MCF 10A (cell line): ENCODE results near the gene GAD1. TPM values are rescaled to one million over a fixed set of nuclear protein-coding genes. Genes with fewer than 3 reads are reported as not detected.

Source experiments
- BruUV-seq: library from RNA; stranded (reverse); fragments of 400-500 nt; replicated peaks from 2 replicates; lab custom pipeline; 2021; lab: Mats Ljungman, UMichigan
- CTCF ChIA-PET: fragments of 300-600 bp; sonication (Branson Sonifier 250); formaldehyde crosslinking; extraction: SDS; loops from one replicate; lab custom pipeline; 2021; ENCODE audit warnings: antibody characterized with exemption, inconsistent platforms; lab: Yijun Ruan, JAX
- POLR2A ChIA-PET: fragments of 300-600, 350-650 bp; sonication (Branson Sonifier 250); formaldehyde crosslinking; extraction: SDS; loops from one replicate; lab custom pipeline; 2020; ENCODE audit warnings: antibody characterized with exemption, inconsistent platforms; lab: Yijun Ruan, JAX
- DNase-seq: peaks from one replicate; pipeline ENCODE4 v3.0.0-alpha.2; 2018; ENCODE audit not compliant: unreplicated experiment
- H3K27ac Mint-ChIP-seq: one replicate; pipeline ENCODE4 v1.8.0; 2022; ENCODE audit warnings: mild to moderate bottlenecking, low read depth, mixed read lengths; ENCODE audit not compliant: unreplicated experiment
- H3K27me3 Mint-ChIP-seq: one replicate; pipeline ENCODE4 v1.8.0; 2022; ENCODE audit warnings: mixed read lengths; ENCODE audit not compliant: insufficient read depth, unreplicated experiment
- H3K36me3 Mint-ChIP-seq: one replicate; pipeline ENCODE4 v1.8.0; 2022; ENCODE audit warnings: mild to moderate bottlenecking, moderate library complexity, mixed read lengths; ENCODE audit not compliant: insufficient read depth, unreplicated experiment
- H3K4me1 Mint-ChIP-seq: one replicate; pipeline ENCODE4 v1.8.0; 2022; ENCODE audit warnings: mixed read lengths; ENCODE audit not compliant: insufficient read depth, unreplicated experiment
- H3K4me3 Mint-ChIP-seq: one replicate; pipeline ENCODE4 v1.8.0; 2022; ENCODE audit warnings: mild to moderate bottlenecking, moderate library complexity, mixed read lengths; ENCODE audit not compliant: unreplicated experiment
- H3K9me3 Mint-ChIP-seq: one replicate; pipeline ENCODE4 v1.8.0; 2022; ENCODE audit warnings: mixed read lengths; ENCODE audit not compliant: unreplicated experiment
- CTCF ChIP-seq: fragments of 200-600 bp; IDR thresholded peaks from one replicate; pipeline ENCODE4 v1.8.0; 2022; ENCODE audit warnings: antibody characterized with exemption, mild to moderate bottlenecking; ENCODE audit not compliant: unreplicated experiment
- intact Hi-C: fragments of 100-400 bp; cut with micrococcal nuclease; formaldehyde crosslinking; loops from 2 replicates; pipeline ENCODE4 v1.14.1; 2022
- total RNA-seq: library from RNA; stranded (reverse); gene quantifications from 2 replicates; pipeline ENCODE4 v1.2.3, GENCODE V29; 2022

GAD1 gene
- total RNA-seq, 1 experiment from 2014 or later: 2.5 TPM

GRCh38 chr2:170847716-170848115 lies 31.0 kb downstream of the GAD1 start:
- ChIA-PET POLR2A (no interaction called here), CTCF (interaction anchor here (1.3 kb wide), 1 partner anchor 25 kb away, joined by 4 read pairs; no protein-coding TSS in a partner anchor)
- H3K27me3 Mint-ChIP-seq: no peaks in the 10 kb centered on the region
- H3K4me3 Mint-ChIP-seq: no peak overlapping the region
- peaks cover 7% of the 10 kb centered on the region for H3K9me3 Mint-ChIP-seq
- peaks cover 11% of the 10 kb centered on the region for H3K4me1 Mint-ChIP-seq
- no peak for TF ChIP-seq CTCF
- no TSS peak for BruUV-seq
- peaks cover 4% of the 10 kb centered on the region for H3K36me3 Mint-ChIP-seq
- DNase-seq: no peak
- intact Hi-C loops: no loop called here
- no peak overlapping the region for H3K27ac Mint-ChIP-seq

- BruUV-seq: no TSS peak
- Mint-ChIP-seq H3K36me3 (peaks cover 4% of the 10 kb centered on the region), H3K9me3 (peaks cover 7% of the 10 kb centered on the region), H3K27ac (no peak overlapping the region), H3K4me1 (peaks cover 6% of the 10 kb centered on the region), H3K27me3 (no peaks in the 10 kb centered on the region), H3K4me3 (no peak overlapping the region)
- intact Hi-C loops: no loop called here
- ChIA-PET CTCF (interaction anchor here (1.3 kb wide), 1 partner anchor 24 kb away, joined by 4 read pairs; no protein-coding TSS in a partner anchor), POLR2A (no interaction called here)
- no peak for TF ChIP-seq CTCF
- DNase-seq: peak; percentile 19
Observed at GRCh38 chr2:170848587-170848986, 31.9 kb downstream of the GAD1 start.

- H3K4me1 Mint-ChIP-seq: no peaks in the 10 kb centered on the region
- no peak overlapping the region for H3K27ac Mint-ChIP-seq
- peaks cover 4% of the 10 kb centered on the region for H3K36me3 Mint-ChIP-seq
- ChIA-PET POLR2A (no interaction called here), CTCF (no interaction called here)
- BruUV-seq: no TSS peak
- H3K27me3 Mint-ChIP-seq: no peaks in the 10 kb centered on the region
- intact Hi-C loops: no loop called here
- no peak overlapping the region for H3K4me3 Mint-ChIP-seq
- no peak for DNase-seq
- TF ChIP-seq CTCF: no peak
- peaks cover 7% of the 10 kb centered on the region for H3K9me3 Mint-ChIP-seq
Observed at GRCh38 chr2:170850251-170850650, 33.6 kb downstream of the GAD1 start.

GRCh38 chr2:170851635-170852034 lies 34.9 kb downstream of the GAD1 start:
- CTCF ChIA-PET: interaction anchor here (0.6 to 1.8 kb wide), 3 partner anchors 21 to 483 kb away, joined by 3 to 7 read pairs (median 5); no protein-coding TSS in a partner anchor
- intact Hi-C loops: no loop called here
- POLR2A ChIA-PET: interaction anchor here (1.2 kb wide), 1 partner anchor 23 kb away, joined by 3 read pairs; no protein-coding TSS in a partner anchor
- Mint-ChIP-seq H3K4me3 (no peak overlapping the region), H3K27me3 (no peaks in the 10 kb centered on the region), H3K4me1 (no peaks in the 10 kb centered on the region), H3K36me3 (peaks cover 4% of the 10 kb centered on the region), H3K9me3 (peaks cover 7% of the 10 kb centered on the region), H3K27ac (no peak overlapping the region)
- BruUV-seq: no TSS peak
- no peak for DNase-seq
- no peak for TF ChIP-seq CTCF
